GM21737 (cell line): ENCODE results near the gene KCTD12.
A peak's percentile ranks its signal among the peaks of the same experiment; 100 is the strongest.

Experiments
- ATAC-seq: cut with Tn5 transposase; IDR thresholded peaks from one replicate; pipeline ENCODE4 v1.9.1; 2021; ENCODE audit warnings: mild to moderate bottlenecking, moderate library complexity; ENCODE audit not compliant: unreplicated experiment

The KCTD12 gene

GRCh38 chr13:76888421-76888820 is 2.2 kb upstream of the KCTD12 start:
- ATAC-seq, result no peak

DNA sequence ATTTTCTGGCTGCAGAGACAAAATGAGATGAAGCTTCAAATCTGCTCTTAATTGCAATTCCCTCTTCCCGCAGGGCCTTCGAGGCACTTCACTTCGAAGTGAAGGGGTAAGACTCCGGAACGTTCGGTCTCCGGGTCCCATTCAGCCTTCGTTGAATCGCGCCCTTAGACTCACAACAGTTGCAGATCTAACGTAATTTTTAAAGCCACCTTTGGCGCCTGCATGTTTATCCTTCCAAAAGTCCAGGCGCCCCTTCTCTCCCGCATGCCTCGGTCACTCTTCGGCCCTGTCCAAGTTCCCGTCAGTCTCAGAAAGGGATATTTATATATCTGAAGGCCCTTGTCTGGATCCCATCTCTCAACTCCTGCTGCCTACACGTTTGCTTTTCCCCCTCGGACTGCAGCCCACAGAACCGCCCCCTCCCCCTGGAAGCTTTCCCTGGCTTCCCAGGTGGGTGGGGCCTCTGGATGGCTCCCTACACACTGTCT is 915 bp upstream of the KCTD12 start:
- ATAC-seq, result no peak

DNA sequence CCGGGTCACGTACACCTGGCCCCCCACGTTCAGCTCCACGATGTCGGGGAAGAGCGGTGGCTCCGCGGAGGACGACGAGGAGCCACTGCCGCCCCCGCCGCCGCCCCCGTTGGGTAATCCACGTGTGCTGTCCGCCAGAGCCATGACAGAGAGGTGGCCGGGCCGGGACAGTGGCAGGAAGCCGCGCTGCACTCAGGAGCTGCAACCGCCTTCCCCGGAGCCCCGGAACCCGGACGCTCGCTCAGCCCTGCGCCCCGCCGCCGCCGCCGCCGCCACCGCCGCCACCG is 257 bp downstream of the KCTD12 start:
- no peak for ATAC-seq

GRCh38 chr13:76885203-76886004 is 801 bp downstream of the KCTD12 start:
- ATAC-seq, result peak; percentile 44

DNA sequence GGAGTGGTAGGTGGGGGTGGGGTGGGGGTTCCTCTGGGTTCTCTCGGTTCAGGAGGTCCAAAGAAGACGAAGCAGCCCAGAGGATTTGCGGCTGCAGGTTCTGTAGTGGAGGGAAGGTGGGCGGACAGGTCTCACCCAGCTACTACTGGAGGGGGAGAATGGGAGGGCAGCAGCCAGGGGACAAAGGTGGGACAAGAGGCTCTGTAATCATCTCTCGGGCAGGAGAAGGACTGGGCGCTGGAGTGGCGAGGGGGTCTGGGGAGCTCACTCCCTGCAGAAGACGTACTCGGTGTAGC is 1.4 kb downstream of the KCTD12 start:
- ATAC-seq, result no peak

DNA sequence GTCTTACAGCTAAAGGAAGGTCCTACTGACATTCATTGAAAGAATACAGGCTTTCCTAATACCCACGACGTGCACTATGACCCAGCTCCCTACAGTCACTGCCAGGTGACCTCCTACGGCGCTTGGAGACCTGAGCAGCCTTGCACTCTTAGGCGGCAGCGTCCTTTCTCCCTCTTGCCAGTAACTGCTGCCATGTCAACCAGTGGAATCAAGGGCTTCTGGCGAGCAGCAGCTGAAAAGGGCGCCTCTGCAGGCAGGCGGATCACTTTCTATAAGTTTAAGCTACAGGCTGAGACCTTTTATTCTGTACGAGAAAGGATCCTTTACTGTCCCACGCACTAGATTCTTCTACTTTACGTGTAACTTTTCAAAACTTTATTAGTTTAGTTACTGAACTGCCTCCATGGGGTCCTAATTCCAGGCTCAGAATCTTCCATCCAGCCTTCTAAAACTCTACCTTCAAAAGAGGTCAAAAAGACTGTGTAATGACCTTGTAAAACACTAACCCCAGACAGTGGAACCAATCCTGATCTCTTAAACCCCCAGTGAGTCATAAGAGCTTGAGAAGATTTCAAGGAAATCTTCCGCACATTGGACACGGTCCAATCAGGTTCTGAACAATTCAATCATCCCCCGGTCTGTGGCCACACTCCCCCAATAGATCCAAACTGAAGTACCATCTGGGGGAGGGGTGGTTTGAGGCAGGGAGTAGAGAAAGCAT is 1.9 kb downstream of the KCTD12 start:
- no peak for ATAC-seq

GRCh38 chr13:76883236-76883635 is 3.0 kb downstream of the KCTD12 start:
- no peak for ATAC-seq

- no peak for ATAC-seq
Observed at GRCh38 chr13:76882431-76882830, 3.8 kb downstream of the KCTD12 start.

GRCh38 chr13:76879883-76880270 is 6.3 kb downstream of the KCTD12 start:
- no peak for ATAC-seq

DNA sequence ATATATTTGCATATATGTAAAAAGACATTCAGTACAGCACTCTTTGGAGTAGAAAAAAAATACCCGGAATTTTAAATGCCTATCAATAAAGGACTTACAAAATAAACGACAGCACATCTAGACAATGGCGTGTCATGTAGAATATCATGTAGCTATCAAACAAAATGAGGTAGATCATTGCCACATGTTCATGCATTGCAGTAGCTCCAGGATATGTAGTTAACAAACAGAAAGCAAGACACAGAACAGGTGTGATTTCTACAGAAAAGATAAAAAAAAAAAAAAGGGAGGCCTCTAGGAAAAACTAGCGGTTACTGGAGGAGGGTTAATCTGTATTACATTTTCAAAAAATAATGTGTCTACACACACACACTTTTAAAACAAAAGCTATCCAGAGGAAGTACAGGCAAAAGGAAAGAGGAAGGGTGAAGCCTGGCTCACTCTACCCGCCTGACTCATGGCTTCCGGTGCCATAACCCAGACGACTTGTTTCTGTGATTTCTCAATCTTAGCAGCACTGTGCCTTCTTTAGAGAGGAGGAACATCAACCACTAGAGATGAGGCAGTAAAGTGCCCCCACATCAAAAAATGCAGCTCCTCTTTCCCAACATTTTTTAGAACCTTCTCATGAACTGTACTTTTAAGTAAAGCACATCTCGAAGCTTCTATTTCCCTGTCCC is 6.9 kb downstream of the KCTD12 start:
- ATAC-seq, result peak; percentile 95

DNA sequence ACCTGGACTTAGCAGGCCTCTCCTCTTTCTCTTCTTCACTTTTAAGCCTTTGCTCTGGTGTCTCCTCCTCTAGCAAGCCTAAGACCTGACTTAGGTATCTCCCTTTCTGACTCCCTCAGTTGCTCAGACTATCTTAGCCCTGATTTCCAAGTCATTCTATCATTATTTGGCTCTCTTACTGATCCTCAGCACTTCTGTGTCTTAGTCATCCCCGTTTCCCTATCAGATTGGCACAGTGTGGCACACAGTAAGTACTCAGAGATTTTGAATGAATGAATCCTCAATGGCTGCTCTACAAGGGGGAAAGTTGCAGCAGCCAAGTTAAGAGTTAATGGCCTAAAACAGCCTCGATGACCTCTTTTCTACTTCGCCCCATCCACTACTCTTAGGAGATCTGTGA is 8.2 kb downstream of the KCTD12 start:
- ATAC-seq, result no peak

DNA sequence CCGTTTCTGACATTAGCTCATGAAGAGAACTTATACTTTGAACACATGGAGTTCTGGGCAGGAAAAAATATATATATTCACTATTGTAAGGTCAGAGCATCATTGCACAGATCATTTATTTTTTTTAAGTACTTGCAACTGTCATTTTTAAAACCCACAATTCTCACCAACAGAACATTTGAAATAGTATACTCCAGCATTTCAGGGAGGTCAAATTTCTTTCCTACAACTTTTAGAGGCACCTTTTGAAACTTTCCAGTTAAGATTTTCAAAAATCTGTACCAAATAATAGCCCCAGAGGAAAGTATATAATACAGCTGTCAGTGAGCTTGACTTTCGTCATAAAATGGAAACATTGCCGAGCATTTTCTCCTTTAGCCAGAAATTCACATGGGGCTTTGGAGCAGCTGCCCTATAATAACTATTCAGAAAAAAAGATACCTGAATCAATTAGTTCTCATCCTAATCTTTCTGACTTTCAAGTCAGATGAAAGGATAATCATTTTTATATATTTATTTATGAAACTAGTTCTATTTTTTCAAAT is 10.9 kb downstream of the KCTD12 start:
- ATAC-seq, result no peak

- peak; percentile 63 for ATAC-seq
Observed at GRCh38 chr13:76874479-76874878, 11.7 kb downstream of the KCTD12 start.

DNA sequence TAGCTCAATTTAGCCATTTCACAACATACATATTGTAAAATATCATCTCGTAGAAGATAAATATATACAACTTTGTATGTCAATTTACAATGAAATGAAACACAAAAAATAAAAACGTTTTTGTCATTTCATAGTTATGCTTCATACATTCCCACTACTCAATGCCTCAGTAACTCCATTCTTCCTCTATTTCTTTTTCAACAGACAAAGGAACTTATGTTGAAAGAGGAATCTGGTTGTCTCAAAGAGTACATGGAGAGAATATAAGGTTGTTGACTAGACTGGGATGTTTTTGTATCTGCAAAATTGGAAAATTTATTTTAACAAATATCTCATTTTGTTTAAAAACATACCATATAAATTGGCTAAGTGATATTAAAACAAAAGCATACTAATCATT is 12.8 kb downstream of the KCTD12 start:
- no peak for ATAC-seq

DNA sequence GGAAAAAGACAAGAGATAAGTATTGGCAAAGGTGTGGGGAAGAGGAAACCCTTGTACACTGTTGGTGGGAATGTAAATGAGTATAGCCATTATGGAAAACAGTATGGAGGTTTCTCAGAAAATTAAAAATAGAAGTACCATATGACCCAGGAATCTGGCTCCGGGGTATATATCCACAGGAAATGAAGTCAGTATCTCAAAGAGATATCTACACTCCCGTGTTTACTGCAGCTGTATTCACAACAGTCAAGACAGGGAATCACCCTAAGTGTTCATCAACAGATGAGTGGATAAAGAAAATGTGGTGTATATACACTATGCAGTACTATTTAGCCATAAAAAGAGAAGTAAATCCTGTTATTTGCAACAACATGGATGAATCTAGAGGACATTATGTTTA is 13.5 kb downstream of the KCTD12 start:
- no peak for ATAC-seq

DNA sequence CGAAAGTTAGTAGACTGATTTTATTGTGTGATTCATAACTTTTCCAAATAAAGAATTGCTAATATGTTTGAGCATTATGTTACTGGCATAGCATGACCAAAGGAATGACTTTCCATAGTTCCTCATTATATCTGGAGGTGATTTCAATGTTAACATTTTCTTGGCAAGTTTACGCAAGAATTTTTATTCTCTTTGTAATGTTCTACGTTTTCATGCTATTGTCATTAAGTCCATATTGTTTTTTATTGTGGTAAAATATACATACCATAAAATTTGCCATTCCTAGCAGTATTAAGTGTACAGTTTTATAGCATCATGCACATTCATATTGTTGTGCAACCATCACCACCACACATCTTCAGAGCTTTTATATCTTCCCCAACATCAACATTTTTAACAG is 14.8 kb downstream of the KCTD12 start:
- no peak for ATAC-seq

DNA sequence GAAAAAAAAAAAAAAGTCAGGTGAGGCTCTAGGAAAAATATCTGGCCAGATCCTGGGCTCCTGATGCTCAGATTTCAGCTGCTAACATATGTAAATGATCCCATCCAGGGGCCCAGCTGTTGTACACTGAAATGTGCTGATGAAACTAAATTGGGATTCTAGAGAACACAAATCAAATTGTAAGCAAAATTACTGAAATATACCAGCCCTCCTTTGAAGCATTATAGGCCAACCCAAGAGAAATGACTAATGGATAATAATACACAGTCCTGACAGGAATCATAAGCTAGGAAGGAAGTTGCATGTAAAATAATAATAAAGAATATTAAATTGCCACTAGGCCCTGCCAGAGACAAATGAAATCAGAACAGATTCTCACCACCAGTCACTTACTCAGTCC is 17.8 kb downstream of the KCTD12 start:
- no peak for ATAC-seq

DNA sequence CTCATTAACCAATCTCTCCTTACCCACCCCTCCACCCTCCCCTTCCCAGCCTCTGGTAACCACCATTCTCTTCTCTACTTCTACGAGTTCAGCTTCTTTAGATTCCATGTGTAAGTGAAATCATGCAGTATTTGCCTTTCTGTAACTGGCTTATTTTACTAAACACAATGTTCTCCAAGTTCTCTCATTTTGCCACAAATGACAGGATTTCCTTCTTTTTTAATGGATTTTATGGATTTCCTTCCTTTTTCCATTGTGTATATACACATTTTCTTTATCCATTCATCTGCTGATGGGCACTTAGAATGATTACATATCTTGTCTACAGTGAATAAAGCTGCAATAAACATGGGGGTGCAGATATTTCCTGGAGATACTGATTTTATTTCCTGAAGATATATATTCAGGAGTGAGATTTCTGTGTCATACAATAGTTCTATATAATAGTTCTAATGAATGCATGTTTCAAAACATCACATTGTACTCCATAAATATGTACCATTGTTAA is 20.2 kb downstream of the KCTD12 start:
- ATAC-seq, result no peak

DNA sequence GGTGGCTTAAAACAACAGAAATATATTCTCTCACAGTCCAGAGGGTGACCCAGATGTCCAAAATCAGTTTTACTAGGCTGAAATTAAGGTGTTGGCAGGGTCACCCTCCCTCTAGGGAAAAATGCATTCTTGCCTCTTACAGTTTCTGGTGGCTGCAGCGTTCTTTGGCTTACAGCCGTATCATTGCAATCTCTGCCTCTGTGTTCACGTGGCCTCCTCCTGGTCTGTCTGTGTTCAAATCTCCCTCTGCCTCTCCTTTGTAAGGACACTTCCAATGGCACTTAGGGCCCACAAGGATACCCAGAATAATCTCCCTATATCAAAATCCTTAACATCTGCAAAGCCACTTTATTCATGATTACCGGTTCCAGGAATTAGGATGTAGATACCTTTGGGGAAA is 21.1 kb downstream of the KCTD12 start:
- ATAC-seq, result no peak

- no peak for ATAC-seq
Observed at GRCh38 chr13:76864259-76864658, 21.9 kb downstream of the KCTD12 start.

- ATAC-seq, result no peak
Observed at GRCh38 chr13:76863022-76863421, 23.2 kb downstream of the KCTD12 start.

DNA sequence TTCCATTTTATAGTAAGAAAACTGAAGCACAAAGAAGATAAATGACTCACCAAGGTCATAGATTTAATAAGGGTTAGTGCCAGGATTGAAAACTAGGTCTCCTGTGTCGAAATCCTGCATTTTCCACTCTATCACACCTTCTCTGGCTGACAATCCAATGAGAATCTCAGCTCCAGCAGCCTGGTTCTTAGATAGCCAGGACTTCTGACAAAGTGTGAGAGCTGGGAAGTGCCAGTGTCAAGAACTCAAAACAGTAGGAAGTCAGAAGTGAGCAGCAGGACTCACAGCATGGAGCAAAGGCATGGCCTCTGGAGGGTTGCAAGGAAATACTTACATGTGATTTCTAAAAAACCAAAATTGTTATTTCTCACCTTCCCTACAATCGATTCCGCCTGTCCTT is 24.3 kb downstream of the KCTD12 start:
- ATAC-seq, result no peak
